Spleen (tissue), 7 donors: ENCODE data around the gene C1orf198.

Experiments used
- CTCF ChIP-seq, 11 experiments: fragments of 200-600 bp in 7 of 11; fragments of 450-650 bp in 4 of 11; sonication (generic) in 4 of 11; IDR thresholded peaks in 8 of 11; conservative IDR thresholded peaks in 3 of 11; 1 replicate in 7 of 11; 2 replicates in 4 of 11; pipeline versions ENCODE4 v1.4.0 to v1.8.0; 2016 to 2021; ENCODE audit warnings: antibody characterized with exemption in 11 of 11, inconsistent platforms in 4 of 11, mild to moderate bottlenecking in 1 of 11
- POLR2A ChIP-seq, 3 donors: fragments of 450-650 bp; IDR thresholded peaks; one replicate each; pipeline ENCODE4 v1.5.1; 2017; ENCODE audit warnings: antibody characterized with exemption in 3 of 3, mild to moderate bottlenecking in 1 of 3
- POLR2AphosphoS5 ChIP-seq, 3 donors: sonication (generic); formaldehyde crosslinking; IDR thresholded peaks; one replicate each; pipeline ENCODE4 v1.5.1; 2017; ENCODE audit warnings: antibody characterized with exemption in 3 of 3
- donor health status: DM: no; HTN: no; CAD: no; lungs with moderate emphysema.
- donor health status: DM: no; HTN: no; CAD: no.
- donor health status: DM: no; HTN: no; CAD: no.

- TF ChIP-seq POLR2A (IDR thresholded peaks at IDR 0.05) (no peak), CTCF (IDR thresholded peaks at IDR 0.05 in 8 of 11, conservative IDR thresholded peaks at IDR 0.05 in 3 of 11) (no peak), POLR2AphosphoS5 (IDR thresholded peaks at IDR 0.05) (no peak)
Observed at GRCh38 chr1:230825761-230826160, 42.6 kb downstream of the C1orf198 start.
